ENCODE measurements around the gene RUNX2.

The RUNX2 gene

GRCh38 chr6:45584127-45584526 is 256.0 kb downstream of the RUNX2 start:
- no peak for ATAC-seq
- TF ChIP-seq CSDC2 (CRISPR knock-in tag; IDR thresholded peaks at IDR 0.05) (no peak), ZC3H10 (CRISPR knock-in tag; IDR thresholded peaks at IDR 0.05) (no peak), ZNF8 (CRISPR knock-in tag; IDR thresholded peaks at IDR 0.05) (no peak), ISL1 (CRISPR knock-in tag; IDR thresholded peaks at IDR 0.05) (no peak), ZNF70 (CRISPR knock-in tag; IDR thresholded peaks at IDR 0.05) (no peak), SNAI2 (CRISPR knock-in tag; IDR thresholded peaks at IDR 0.05) (no peak), GLIS3 (CRISPR knock-in tag; IDR thresholded peaks at IDR 0.05) (no peak), BACH2 (CRISPR knock-in tag; IDR thresholded peaks at IDR 0.05; ENCODE audit: borderline replicate concordance) (no peak), TOX (CRISPR knock-in tag; IDR thresholded peaks at IDR 0.05; ENCODE audit: borderline replicate concordance) (no peak), TCF4 (CRISPR knock-in tag; IDR thresholded peaks at IDR 0.05; ENCODE audit: borderline replicate concordance) (no peak), ZNF565 (CRISPR knock-in tag; conservative IDR thresholded peaks at IDR 0.05; ENCODE audit: low read depth) (no peak), PPARA (CRISPR knock-in tag; IDR thresholded peaks at IDR 0.05; ENCODE audit: borderline replicate concordance) (no peak), ZFP30 (CRISPR knock-in tag; IDR thresholded peaks at IDR 0.05) (no peak), ARNTL (CRISPR knock-in tag; IDR thresholded peaks at IDR 0.05; ENCODE audit: borderline replicate concordance, low read depth) (no peak), RARB (CRISPR knock-in tag; IDR thresholded peaks at IDR 0.05) (no peak), ZFP3 (CRISPR knock-in tag; IDR thresholded peaks at IDR 0.05) (no peak), ESRRG (CRISPR knock-in tag; IDR thresholded peaks at IDR 0.05) (no peak)
- TF ChIP-seq, protein P1, sequence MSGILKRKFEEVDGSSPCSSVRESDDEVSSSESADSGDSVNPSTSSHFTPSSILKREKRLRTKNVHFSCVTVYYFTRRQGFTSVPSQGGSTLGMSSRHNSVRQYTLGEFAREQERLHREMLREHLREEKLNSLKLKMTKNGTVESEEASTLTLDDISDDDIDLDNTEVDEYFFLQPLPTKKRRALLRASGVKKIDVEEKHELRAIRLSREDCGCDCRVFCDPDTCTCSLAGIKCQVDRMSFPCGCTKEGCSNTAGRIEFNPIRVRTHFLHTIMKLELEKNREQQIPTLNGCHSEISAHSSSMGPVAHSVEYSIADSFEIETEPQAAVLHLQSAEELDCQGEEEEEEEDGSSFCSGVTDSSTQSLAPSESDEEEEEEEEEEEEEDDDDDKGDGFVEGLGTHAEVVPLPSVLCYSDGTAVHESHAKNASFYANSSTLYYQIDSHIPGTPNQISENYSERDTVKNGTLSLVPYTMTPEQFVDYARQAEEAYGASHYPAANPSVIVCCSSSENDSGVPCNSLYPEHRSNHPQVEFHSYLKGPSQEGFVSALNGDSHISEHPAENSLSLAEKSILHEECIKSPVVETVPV (CRISPR knock-in tag; IDR thresholded peaks at IDR 0.05), result no peak
- TF ChIP-seq, protein P2, sequence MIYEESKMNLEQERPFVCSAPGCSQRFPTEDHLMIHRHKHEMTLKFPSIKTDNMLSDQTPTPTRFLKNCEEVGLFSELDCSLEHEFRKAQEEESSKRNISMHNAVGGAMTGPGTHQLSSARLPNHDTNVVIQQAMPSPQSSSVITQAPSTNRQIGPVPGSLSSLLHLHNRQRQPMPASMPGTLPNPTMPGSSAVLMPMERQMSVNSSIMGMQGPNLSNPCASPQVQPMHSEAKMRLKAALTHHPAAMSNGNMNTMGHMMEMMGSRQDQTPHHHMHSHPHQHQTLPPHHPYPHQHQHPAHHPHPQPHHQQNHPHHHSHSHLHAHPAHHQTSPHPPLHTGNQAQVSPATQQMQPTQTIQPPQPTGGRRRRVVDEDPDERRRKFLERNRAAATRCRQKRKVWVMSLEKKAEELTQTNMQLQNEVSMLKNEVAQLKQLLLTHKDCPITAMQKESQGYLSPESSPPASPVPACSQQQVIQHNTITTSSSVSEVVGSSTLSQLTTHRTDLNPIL (CRISPR knock-in tag; IDR thresholded peaks at IDR 0.05; ENCODE audit: low read depth), result no peak
- TF ChIP-seq, protein P3, sequence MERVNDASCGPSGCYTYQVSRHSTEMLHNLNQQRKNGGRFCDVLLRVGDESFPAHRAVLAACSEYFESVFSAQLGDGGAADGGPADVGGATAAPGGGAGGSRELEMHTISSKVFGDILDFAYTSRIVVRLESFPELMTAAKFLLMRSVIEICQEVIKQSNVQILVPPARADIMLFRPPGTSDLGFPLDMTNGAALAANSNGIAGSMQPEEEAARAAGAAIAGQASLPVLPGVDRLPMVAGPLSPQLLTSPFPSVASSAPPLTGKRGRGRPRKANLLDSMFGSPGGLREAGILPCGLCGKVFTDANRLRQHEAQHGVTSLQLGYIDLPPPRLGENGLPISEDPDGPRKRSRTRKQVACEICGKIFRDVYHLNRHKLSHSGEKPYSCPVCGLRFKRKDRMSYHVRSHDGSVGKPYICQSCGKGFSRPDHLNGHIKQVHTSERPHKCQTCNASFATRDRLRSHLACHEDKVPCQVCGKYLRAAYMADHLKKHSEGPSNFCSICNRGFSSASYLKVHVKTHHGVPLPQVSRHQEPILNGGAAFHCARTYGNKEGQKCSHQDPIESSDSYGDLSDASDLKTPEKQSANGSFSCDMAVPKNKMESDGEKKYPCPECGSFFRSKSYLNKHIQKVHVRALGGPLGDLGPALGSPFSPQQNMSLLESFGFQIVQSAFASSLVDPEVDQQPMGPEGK (CRISPR knock-in tag; IDR thresholded peaks at IDR 0.05; ENCODE audit: borderline replicate concordance), result no peak

DNA sequence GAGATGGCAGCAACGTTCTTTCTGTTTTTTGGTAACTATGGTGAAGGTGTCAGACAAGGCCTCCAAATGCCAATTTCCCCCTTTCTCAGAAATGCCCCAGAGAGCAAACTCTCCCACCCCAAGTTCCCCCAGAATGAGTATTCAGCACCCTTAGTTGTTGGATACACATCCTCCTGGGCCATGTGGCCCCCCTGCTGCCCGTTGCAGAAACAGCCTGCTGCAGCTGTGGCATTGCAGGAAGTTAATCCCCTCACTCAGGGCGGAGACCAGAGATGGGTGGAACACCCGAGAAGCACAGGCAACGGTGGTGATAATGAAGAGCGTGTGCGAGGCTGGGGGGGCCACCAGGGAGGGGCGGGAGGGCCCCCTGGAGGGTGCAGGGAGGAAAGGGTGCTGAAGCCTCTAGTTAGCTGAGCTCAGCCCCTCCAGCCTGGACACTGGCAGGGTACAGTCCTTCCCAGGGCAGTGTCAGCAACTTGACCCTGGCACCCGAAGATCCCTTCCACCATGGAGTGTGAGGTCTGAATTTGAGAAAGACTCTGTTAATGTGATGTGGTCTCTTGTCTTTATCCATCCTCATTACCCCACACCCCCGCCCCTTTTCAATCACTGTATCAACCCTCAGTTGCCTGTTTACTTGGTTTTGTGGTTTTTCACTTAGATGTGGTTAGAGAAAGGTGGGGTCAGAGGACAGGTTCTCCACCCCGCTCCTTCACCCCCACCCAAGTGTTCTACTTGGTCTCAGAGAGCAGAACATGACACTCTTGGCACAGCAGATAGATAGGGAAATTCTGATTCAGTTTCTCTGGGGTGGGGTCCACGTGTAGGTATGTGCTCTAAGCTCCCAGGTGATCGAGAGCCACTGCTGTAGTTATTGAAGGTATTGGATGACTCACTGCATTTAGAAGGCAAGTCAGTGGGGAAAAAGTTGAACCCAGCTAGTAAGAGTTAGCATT is 258.4 kb downstream of the RUNX2 start:
- TF ChIP-seq CSDC2 (CRISPR knock-in tag; IDR thresholded peaks at IDR 0.05), result no peak
- TF ChIP-seq GLIS3 (CRISPR knock-in tag; IDR thresholded peaks at IDR 0.05), result no peak
- no peak for TF ChIP-seq ESRRG (CRISPR knock-in tag; IDR thresholded peaks at IDR 0.05)
- TF ChIP-seq, protein P2 (CRISPR knock-in tag; IDR thresholded peaks at IDR 0.05; ENCODE audit: low read depth), result no peak
- TF ChIP-seq, protein P1 (CRISPR knock-in tag; IDR thresholded peaks at IDR 0.05), result no peak
- TF ChIP-seq ARNTL (CRISPR knock-in tag; IDR thresholded peaks at IDR 0.05; ENCODE audit: borderline replicate concordance, low read depth), result no peak
- no peak for TF ChIP-seq ZNF565 (CRISPR knock-in tag; conservative IDR thresholded peaks at IDR 0.05; ENCODE audit: low read depth)
- no peak for TF ChIP-seq ISL1 (CRISPR knock-in tag; IDR thresholded peaks at IDR 0.05)
- TF ChIP-seq, protein P3 (CRISPR knock-in tag; IDR thresholded peaks at IDR 0.05; ENCODE audit: borderline replicate concordance), result no peak
- TF ChIP-seq RARB (CRISPR knock-in tag; IDR thresholded peaks at IDR 0.05), result no peak
- no peak for TF ChIP-seq SNAI2 (CRISPR knock-in tag; IDR thresholded peaks at IDR 0.05)
- TF ChIP-seq, protein P4, sequence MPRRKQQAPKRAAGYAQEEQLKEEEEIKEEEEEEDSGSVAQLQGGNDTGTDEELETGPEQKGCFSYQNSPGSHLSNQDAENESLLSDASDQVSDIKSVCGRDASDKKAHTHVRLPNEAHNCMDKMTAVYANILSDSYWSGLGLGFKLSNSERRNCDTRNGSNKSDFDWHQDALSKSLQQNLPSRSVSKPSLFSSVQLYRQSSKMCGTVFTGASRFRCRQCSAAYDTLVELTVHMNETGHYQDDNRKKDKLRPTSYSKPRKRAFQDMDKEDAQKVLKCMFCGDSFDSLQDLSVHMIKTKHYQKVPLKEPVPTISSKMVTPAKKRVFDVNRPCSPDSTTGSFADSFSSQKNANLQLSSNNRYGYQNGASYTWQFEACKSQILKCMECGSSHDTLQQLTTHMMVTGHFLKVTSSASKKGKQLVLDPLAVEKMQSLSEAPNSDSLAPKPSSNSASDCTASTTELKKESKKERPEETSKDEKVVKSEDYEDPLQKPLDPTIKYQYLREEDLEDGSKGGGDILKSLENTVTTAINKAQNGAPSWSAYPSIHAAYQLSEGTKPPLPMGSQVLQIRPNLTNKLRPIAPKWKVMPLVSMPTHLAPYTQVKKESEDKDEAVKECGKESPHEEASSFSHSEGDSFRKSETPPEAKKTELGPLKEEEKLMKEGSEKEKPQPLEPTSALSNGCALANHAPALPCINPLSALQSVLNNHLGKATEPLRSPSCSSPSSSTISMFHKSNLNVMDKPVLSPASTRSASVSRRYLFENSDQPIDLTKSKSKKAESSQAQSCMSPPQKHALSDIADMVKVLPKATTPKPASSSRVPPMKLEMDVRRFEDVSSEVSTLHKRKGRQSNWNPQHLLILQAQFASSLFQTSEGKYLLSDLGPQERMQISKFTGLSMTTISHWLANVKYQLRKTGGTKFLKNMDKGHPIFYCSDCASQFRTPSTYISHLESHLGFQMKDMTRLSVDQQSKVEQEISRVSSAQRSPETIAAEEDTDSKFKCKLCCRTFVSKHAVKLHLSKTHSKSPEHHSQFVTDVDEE (CRISPR knock-in tag; IDR thresholded peaks at IDR 0.05), result no peak
- no peak for TF ChIP-seq ZFP30 (CRISPR knock-in tag; IDR thresholded peaks at IDR 0.05)
- no peak for TF ChIP-seq OSR1 (CRISPR knock-in tag; IDR thresholded peaks at IDR 0.05)
- no peak for TF ChIP-seq PPARA (CRISPR knock-in tag; IDR thresholded peaks at IDR 0.05; ENCODE audit: borderline replicate concordance)
- ATAC-seq, result no peak
